NCI-H2107 treated with DMSO at 0.1 percent for 48 hours (cell line): ENCODE measurements around the gene PCDHGA1.

Experiments
- DNase-seq: peaks from one replicate; lab custom pipeline; 2025; ENCODE audit not compliant: unreplicated experiment; lab: John Stamatoyannopoulos, UW

PCDHGA1 gene

DNA sequence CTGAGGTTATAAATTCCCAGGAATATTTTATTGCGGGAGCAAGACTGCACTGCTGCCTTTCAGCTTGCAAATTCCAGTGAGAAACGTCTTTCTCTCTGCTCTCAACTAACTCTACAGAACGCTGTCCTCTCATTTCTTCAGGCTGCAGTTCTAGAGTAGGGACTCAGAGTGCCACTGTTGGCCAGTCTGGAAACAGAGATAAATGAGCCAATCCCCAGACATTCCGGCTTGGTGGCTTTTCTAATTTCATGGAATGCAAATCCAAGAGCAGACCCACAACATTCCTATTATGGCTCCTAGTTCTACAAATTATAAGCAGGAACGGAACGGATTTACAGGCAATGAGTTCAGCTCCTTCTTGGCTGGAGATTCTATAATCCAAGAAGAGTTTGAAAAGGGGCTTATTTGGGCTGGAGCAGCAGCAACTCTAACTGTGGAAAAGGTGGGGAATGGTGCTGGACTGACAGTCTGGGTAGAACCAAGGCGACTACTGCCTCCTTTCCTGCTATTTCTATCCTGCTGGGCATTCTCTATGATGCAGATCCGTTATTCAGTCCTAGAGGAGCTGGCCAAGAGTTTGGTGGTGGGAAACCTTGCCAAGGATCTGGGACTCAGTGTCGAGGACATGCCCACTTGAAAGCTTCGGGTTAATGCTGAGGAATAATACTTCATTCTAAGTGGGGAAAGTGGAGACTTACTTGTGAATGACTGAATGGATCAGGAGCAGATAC is 109.3 kb downstream of the PCDHGA1 start:
- DNase-seq: no peak

DNA sequence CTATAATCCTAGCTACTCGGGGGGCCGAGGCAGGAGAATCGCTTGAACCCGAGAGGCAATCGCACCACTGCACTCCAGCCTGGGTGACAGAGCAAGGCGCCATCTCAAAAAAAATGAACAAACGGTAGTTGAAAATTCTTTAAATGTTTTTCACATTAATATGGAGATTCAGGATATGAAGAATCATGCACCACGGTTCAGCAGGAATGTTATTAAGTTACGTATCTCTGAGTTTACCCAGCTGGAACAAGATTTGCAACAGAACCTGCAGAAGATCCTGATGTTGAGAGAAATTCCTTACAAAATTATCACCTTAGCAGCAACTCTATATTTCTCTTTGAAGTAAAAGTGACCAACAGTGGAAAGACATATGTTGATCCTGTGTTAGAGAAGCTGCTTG is 110.0 kb downstream of the PCDHGA1 start:
- no peak for DNase-seq

DNA sequence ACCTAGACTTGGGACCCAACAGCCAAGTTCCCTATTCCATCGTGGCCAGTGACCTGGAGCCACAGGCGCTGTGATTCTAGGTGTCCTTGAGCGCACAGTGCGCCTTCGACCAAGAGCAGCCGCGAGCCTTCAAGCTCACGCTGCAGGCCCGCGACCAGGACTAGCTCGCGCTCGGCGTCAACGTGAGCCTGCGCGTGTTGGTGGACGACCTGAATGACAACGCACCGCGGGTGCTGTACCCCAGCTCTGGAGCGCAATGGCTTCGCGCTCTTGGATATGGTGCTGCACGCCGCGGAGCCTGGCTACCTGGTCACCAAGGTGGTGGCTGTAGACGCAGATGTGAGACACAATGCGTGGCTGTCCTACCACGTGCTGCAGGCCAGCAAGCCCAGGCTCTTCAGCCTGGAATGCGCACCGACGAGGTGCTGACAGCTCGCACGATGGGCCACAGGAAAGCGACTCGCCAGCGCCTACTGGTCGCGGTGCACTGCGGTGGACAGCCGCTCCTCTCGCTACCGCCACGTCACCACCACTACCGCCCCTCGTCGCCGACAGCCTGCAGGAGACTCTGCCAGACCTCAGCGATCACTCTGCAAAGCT is 111.4 kb downstream of the PCDHGA1 start:
- DNase-seq: no peak

DNA sequence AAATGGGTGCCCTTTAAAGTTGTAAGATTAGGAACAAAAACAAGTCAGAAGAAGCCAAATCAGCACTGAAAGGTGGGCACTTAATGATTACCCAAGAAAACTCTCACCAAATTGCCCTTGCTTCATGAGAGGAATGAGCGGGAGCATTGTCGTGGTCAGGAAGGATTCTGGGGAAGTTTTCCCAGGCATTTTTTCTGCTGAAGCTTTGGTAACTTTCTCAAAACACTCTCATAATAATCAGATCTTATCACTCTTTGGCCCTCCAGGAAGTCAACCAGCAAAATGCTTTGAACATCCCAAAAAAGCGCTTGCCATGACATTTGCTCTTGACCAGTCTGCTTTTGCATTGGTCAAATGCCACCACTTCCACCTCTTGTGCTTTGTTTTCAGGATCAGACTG is 135.0 kb downstream of the PCDHGA1 start:
- DNase-seq: no peak

DNA sequence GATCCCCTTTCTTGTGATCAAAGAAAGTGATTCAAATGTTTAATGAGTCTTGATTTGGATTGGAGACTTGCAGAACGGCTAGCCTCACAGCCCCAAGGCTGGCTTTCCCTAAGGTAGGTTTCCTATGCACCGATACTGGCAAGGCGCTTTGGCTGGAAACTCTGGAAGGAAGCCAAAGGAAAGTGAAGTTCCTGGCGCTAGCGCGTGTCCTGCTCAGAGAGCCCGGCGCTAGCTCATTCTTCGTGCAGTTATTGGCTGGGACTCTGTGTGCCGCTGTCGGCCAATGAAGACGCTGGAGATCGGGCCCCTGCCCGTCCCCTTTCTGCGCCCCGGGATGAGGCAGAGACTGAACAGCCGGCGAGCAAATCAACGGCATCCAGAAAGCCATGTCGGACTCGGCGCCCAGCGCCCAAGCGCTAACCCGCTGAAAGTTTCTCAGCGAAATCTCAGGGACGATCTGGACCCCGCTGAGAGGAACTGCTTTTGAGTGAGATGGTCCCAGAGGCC is 145.4 kb downstream of the PCDHGA1 start, which contains the start of gene PCDHGC3:
PCDHGC3 (plus strand) TSS at position 342 of the 507 bp plus-strand sequence; CDS start at position 493, 151 bp downstream.
- DNase-seq: peak; percentile 51

DNA sequence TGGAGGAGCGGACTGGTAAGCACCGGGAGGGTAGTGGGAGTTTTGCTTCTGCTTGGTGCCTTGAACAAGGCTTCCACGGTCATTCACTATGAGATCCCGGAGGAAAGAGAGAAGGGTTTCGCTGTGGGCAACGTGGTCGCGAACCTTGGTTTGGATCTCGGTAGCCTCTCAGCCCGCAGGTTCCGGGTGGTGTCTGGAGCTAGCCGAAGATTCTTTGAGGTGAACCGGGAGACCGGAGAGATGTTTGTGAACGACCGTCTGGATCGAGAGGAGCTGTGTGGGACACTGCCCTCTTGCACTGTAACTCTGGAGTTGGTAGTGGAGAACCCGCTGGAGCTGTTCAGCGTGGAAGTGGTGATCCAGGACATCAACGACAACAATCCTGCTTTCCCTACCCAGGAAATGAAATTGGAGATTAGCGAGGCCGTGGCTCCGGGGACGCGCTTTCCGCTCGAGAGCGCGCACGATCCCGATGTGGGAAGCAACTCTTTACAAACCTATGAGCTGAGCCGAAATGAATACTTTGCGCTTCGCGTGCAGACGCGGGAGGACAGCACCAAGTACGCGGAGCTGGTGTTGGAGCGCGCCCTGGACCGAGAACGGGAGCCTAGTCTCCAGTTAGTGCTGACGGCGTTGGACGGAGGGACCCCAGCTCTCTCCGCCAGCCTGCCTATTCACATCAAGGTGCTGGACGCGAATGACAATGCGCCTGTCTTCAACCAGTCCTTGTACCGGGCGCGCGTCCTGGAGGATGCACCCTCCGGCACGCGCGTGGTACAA is 146.0 kb downstream of the PCDHGA1 start:
- no peak for DNase-seq

DNA sequence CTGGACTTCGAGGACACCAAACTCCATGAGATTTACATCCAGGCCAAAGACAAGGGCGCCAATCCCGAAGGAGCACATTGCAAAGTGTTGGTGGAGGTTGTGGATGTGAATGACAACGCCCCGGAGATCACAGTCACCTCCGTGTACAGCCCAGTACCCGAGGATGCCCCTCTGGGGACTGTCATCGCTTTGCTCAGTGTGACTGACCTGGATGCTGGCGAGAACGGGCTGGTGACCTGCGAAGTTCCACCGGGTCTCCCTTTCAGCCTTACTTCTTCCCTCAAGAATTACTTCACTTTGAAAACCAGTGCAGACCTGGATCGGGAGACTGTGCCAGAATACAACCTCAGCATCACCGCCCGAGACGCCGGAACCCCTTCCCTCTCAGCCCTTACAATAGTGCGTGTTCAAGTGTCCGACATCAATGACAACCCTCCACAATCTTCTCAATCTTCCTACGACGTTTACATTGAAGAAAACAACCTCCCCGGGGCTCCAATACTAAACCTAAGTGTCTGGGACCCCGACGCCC is 146.8 kb downstream of the PCDHGA1 start:
- DNase-seq: no peak

DNA sequence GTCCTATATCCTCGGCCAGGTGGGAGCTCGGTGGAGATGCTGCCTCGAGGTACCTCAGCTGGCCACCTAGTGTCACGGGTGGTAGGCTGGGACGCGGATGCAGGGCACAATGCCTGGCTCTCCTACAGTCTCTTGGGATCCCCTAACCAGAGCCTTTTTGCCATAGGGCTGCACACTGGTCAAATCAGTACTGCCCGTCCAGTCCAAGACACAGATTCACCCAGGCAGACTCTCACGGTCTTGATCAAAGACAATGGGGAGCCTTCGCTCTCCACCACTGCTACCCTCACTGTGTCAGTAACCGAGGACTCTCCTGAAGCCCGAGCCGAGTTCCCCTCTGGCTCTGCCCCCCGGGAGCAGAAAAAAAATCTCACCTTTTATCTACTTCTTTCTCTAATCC is 147.5 kb downstream of the PCDHGA1 start:
- DNase-seq: no peak

DNA sequence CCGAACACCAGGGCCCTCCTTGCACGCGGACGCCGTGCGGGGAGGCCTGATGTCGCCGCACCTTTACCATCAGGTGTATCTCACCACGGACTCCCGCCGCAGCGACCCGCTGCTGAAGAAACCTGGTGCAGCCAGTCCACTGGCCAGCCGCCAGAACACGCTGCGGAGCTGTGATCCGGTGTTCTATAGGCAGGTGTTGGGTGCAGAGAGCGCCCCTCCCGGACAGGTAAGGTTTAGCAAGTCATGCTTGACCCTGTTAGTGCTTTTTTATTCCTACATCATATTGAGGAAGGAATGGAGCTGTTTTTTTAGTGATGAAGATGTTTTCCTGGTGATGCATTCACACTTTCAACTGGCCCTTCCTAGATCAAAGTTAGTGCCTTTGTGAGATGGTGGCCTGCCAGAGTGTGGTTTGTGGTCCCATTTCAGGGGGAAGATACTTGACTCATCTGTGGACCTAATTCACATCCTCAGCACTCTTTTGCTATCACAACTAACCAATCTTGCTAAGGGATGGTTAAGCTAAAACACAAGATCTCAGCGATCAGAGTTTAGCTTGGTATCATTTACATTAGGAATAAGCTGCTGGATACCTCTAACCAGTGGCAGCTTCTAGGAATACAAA is 148.1 kb downstream of the PCDHGA1 start:
- no peak for DNase-seq

DNA sequence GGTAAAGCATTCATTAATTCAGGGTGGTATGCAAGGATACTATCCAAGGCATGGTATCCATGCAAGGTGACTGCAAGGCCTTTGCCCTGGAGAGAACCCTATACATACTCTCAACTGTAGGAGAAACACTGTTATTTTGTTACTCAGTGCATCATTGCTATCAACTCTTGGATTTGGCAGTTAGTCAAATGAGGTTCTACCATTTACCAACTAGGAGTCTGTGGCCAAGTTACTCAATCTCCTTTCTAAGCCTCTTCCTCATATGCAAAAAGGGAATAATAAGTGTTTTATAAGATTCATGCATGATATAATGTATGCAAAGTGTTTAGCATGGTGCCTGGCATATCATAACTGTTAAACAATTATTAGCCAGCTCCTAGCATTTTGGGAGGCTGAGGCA is 149.5 kb downstream of the PCDHGA1 start:
- no peak for DNase-seq

DNA sequence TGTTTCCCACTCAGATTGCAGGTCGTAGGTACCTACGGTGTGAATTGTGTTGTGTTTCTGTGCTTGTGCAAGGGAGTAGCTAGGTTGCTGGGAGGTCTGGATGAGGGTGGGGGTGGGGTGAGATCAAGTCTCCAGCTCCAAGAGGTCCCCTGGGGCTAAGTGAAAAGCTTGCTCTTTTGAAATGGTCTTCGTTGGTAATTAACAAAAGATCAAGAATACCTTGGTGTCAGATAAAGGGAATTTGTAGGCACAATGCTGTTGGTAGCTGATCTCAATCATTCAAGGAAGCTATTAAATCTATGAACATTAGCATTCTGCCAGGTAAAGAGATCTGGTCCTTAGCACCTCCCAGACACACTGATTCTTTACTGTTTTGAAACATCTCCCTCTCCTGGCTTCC is 153.6 kb downstream of the PCDHGA1 start:
- no peak for DNase-seq

DNA sequence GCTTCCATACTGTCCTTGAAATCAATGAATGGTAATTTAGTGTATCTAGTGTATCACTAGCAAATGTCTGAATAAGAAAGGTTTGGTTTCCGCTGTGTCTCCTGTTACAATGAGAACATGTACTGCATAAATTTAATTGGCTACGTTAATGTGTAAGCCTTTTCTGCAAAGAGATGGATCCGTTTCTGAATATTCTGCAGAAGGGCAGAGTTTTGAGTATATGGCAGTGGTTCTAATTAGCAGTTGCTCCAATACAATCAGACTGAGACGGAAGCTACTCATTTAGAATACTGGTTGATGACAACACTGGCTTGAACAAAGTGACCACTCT is 154.0 kb downstream of the PCDHGA1 start:
- peak; percentile 31 for DNase-seq

DNA sequence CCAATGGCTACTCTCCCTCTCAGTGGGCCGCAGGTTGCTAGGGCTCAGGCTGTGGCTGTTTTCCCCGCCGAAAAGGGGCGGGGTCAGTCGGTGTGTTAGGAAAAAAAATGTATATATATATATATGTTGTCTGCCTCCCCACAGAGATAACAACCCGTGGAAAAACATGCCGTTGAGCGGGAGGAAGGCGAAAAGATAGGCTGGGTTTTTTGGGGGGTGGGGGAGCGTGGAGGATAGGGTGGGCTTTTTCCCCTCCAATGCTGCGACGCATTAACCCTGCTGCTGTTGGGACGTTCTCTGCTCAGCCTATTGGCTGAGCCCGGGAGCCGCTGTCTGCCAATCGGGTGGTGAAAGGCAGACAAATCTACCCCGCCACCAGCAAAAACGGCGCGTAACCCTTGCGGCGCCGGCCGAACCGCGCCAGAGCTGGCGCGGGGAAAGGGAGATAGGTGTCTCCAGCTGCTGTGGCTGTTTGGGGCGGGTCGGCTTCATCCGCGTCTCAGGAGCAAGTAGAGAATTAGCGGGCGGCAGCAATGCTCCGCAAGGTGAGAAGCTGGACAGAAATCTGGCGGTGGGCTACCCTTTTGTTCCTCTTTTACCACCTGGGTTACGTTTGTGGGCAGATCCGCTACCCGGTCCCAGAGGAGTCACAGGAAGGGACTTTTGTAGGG is 154.5 kb downstream of the PCDHGA1 start, which contains the start of gene PCDHGC4:
PCDHGC4 (plus strand) TSS at position 390 of the 671 bp plus-strand sequence; CDS start at position 534, 144 bp downstream.
- DNase-seq: no peak

DNA sequence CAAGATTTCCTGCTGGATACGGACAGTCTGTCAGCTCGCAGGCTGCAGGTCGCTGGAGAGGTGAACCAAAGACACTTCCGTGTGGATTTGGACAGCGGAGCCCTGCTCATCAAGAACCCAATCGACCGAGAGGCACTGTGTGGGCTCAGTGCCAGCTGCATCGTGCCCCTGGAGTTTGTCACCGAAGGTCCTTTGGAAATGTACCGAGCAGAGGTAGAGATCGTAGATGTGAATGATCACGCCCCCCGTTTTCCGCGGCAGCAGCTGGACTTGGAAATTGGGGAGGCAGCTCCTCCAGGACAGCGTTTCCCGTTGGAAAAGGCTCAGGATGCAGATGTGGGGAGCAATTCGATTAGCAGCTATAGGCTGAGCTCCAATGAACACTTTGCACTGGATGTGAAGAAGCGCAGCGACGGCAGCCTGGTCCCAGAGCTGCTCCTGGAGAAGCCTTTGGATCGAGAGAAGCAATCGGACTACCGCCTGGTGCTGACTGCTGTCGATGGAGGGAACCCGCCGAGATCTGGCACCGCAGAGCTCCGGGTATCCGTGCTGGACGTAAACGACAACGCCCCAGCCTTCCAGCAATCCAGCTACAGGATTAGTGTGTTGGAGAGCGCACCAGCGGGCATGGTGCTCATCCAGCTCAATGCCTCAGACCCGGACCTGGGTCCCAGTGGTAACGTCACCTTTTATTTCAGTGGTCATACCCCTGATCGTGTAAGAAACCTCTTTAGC is 155.2 kb downstream of the PCDHGA1 start:
- DNase-seq: no peak

DNA sequence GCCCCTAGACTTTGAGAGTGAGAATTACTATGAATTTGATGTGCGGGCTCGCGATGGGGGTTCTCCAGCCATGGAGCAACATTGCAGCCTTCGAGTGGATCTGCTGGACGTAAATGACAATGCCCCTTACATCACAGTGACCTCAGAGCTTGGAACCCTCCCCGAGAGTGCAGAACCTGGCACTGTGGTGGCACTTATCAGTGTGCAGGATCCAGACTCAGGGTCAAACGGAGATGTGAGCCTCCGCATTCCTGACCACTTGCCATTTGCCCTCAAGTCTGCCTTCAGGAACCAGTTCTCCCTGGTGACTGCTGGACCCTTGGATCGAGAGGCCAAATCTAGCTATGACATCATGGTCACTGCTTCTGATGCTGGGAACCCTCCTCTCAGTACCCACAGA is 155.8 kb downstream of the PCDHGA1 start:
- DNase-seq: no peak

DNA sequence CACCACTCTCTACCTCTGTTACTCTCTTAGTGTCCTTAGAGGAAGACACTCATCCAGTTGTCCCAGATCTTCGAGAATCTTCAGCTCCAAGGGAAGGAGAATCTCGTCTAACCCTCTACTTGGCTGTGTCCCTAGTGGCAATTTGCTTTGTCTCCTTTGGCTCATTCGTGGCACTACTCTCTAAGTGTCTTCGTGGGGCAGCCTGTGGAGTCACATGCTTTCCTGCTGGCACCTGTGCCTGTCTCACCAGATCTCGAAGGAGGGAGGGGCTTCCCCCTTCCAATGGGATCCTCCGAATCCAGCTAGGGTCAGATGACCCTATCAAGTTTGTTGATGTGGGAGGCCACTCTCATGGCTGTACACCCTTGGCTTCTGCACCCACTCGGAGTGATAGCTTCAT is 156.8 kb downstream of the PCDHGA1 start:
- DNase-seq: no peak

DNA sequence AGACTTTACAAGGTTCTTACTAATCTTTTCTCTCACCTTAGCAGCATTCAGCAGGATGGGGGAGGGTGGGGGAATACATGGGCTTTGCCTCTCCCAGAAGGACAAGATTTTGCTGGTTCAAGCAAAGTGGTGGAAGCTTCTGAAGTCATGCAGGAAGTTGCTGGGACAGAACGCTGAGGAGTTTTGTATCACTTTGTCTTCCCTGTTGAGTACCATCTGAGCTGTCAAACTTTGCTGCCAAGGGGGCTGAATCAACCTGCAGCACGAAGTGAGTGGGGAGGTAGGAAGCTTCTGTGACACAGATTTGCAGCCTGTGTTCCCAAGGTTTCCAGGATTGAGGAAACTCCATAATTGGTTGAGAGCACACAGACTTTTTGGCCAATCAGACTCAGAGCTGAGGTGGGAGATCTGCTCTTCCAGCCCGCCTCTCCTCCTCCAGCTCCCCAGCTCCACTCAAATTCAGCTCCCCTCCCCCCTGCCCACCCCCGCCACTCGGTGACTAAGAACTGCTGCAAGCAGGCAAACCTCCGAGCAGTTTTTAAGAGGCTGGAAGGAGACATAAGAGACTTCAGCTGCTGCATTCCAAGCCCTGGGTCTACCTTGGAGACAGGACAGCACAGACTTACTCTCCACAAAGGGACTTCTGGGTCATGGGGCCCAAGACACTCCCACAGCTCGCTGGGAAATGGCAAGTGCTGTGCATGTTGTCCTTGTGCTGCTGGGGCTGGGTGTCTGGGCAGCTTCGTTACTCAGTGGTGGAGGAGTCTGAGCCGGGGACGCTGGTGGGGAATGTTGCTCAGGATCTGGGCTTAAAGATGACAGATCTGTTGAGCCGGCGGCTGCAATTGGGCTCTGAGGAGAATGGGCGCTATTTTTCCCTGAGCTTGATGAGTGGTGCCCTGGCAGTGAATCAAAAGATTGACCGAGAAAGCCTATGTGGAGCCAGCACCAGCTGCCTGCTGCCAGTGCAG is 158.6 kb downstream of the PCDHGA1 start, which contains the start of gene PCDHGC5:
PCDHGC5 (plus strand) TSS at position 491 of the 971 bp plus-strand sequence; CDS start at position 651, 160 bp downstream.
- peak; percentile 34 for DNase-seq

DNA sequence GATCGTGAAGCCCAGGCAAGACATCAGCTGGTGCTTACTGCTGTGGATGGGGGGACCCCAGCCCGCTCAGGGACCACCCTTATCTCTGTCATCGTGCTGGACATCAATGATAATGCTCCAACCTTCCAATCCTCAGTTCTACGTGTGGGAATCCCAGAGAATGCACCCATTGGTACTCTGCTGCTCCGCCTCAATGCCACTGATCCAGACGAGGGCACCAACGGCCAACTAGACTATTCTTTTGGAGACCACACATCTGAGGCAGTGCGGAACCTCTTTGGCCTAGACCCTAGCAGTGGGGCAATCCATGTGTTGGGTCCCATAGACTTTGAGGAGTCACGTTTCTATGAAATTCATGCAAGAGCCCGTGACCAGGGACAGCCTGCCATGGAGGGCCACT is 159.5 kb downstream of the PCDHGA1 start:
- DNase-seq: no peak

DNA sequence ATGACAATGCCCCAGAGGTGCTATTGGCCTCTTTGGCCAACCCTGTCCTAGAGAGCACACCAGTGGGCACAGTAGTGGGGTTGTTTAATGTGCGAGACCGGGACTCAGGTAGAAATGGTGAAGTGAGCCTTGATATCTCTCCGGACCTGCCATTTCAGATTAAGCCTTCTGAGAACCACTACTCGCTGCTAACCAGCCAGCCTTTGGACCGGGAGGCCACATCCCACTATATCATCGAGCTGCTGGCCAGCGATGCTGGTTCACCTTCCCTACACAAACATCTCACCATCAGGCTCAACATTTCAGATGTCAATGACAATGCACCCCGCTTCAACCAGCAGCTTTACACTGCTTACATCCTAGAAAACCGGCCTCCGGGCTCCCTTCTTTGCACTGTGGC is 160.0 kb downstream of the PCDHGA1 start:
- DNase-seq: no peak
